Mucosa of rectum (tissue), 2 donors: ENCODE data around the gene CCDC158.

Experiments used
- H3K27ac ChIP-seq, 2 donors: one replicate each; pipeline ENCODE4 v1.7.0; 2013; ENCODE audit warnings: inconsistent platforms in 2 of 2, low read depth in 2 of 2, low read length in 2 of 2
- H3K27me3 ChIP-seq, 2 donors: one replicate each; pipeline ENCODE4 v1.7.0; 2013; ENCODE audit warnings: low read length in 2 of 2; ENCODE audit not compliant: control insufficient read depth in 2 of 2, insufficient read depth in 2 of 2
- H3K36me3 ChIP-seq, 2 donors: one replicate each; pipeline ENCODE4 v1.7.0; 2013; ENCODE audit warnings: low read length in 2 of 2; ENCODE audit not compliant: control insufficient read depth in 2 of 2, insufficient read depth in 2 of 2
- H3K4me1 ChIP-seq, 2 donors: one replicate each; pipeline ENCODE4 v1.7.0; 2013; ENCODE audit warnings: low read length in 2 of 2, mild to moderate bottlenecking in 1 of 2; ENCODE audit not compliant: control insufficient read depth in 2 of 2, insufficient read depth in 2 of 2
- H3K4me3 ChIP-seq, 2 donors: one replicate each; pipeline ENCODE4 v1.7.0; 2013; ENCODE audit warnings: low read length in 2 of 2
- H3K9ac ChIP-seq, 2 donors: one replicate each; pipeline ENCODE4 v1.7.0; 2013; ENCODE audit warnings: low read length in 2 of 2, low read depth in 1 of 2, mild to moderate bottlenecking in 1 of 2
- H3K9me3 ChIP-seq, 2 donors: one replicate each; pipeline ENCODE4 v1.7.0; 2013; ENCODE audit warnings: low read length in 2 of 2; ENCODE audit not compliant: control insufficient read depth in 2 of 2
- donor health status: healthy.
- donor health status: Normal muscosa, but diverticular disease.

The CCDC158 gene

DNA sequence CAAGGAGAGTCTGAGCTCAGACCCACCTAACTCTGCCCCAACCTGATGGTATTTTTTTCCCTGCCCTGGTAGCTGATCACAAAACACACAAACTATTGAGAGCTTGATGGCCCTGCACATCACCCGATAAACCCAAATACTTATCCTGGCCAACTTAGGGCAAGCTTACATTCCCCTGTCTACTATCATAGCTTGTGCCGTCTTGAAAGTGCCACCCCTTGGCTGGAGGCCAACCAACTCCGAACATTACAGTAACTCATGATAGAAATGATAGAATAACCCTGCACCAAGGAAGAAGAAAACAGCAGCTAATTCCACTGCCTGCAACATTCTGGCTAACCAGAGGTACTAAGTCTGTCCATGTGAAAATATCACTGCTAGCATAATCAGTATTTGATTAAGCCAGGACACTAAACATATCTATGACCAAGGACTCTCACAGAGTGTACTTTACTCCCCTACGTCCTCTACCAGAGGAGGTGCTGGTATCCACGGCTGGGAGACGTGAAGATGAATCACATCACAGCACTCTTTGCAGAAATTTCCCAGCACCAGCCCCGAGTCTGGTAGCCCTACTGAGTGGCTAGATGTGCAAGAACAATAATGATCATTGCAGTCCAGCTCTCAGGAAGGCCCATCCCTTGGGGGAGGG is 105.5 kb downstream of the CCDC158 start:
- Histone ChIP-seq H3K9ac (no peak overlapping the region), H3K36me3 (peaks cover 0 to 4% of the 10 kb centered on the region in 2 donors), H3K27me3 (no peaks in the 10 kb centered on the region), H3K4me1 (peaks cover 7 to 10% of the 10 kb centered on the region in 2 donors), H3K27ac (no peak overlapping the region), H3K9me3 (peaks cover 0 to 2% of the 10 kb centered on the region in 2 donors), H3K4me3 (no peak overlapping the region)

DNA sequence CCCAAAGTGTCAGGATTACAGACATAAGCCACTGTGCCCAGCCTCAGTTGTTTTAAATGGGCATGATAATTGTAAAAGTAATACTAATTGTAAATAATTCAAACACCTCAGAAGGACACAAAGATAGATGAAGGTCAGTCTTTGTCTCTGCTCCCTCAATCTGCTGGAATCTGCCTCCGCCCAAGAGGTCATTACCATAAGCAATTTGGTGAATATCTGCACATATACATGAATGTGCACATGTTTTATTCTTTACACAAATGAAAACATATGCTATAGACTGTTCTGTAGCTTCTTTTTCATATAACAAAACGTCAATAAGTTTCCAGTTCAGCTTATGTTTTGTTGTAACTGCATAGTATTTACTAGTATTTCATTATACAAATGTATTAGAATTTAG is 107.4 kb downstream of the CCDC158 start:
- Histone ChIP-seq H3K4me1 (peaks cover 13 to 17% of the 10 kb centered on the region in 2 donors), H3K27ac (no peak overlapping the region), H3K9ac (no peak overlapping the region), H3K4me3 (no peak overlapping the region), H3K27me3 (no peaks in the 10 kb centered on the region), H3K9me3 (peaks cover 0 to 2% of the 10 kb centered on the region in 2 donors), H3K36me3 (peaks cover 5 to 9% of the 10 kb centered on the region in 2 donors)

DNA sequence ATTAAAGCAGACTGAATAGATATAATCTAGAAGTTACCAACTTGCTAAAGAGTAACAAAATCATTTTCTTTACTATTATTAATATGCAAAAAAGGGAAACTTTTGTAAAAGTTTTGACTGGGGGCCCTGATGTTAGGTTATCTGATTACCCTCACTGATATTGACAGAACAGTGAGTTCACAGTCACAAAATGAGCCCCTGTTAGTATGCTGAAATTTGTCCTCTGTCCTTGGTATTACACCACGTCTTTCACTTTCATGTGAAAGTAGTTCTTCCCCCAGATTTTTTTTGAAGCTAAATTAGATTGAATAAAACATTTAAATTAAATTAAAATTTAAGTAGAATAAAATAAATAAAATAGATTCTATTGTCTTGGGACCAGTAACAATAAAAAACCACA is 108.5 kb downstream of the CCDC158 start:
- H3K4me1 ChIP-seq: peaks cover 16 to 25% of the 10 kb centered on the region in 2 donors
- H3K36me3 ChIP-seq: peaks cover 5 to 9% of the 10 kb centered on the region in 2 donors
- peaks cover 0 to 2% of the 10 kb centered on the region in 2 donors for H3K9me3 ChIP-seq
- H3K9ac ChIP-seq: no peak overlapping the region
- no peaks in the 10 kb centered on the region for H3K27me3 ChIP-seq
- H3K27ac ChIP-seq: no peak overlapping the region
- no peak overlapping the region for H3K4me3 ChIP-seq

DNA sequence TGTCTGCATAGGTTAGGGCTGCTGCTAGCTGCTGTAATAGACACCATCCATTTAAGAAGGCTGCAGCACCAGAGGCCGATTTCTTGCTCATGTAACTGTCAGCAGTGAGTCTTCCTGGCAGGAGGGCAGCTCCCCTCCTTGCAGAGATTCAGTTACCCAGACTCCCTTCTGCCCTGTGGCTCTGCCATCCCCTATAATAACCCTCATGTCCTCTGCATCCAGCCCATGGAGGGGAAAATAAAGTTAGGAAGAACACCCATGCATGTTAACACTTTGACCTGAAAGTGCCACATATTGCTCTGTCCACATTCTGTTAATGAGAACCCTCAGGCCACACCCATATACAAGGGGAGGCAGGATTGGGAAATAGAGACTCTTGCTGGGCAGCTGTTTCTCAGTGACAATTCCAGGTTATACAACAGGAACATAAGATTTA is 109.0 kb downstream of the CCDC158 start:
- Histone ChIP-seq H3K27me3 (no peaks in the 10 kb centered on the region), H3K36me3 (peaks cover 5 to 9% of the 10 kb centered on the region in 2 donors), H3K27ac (no peak overlapping the region), H3K9me3 (peaks cover 0 to 2% of the 10 kb centered on the region in 2 donors), H3K4me3 (no peak overlapping the region), H3K9ac (no peak overlapping the region), H3K4me1 (peaks cover 19 to 27% of the 10 kb centered on the region in 2 donors)

DNA sequence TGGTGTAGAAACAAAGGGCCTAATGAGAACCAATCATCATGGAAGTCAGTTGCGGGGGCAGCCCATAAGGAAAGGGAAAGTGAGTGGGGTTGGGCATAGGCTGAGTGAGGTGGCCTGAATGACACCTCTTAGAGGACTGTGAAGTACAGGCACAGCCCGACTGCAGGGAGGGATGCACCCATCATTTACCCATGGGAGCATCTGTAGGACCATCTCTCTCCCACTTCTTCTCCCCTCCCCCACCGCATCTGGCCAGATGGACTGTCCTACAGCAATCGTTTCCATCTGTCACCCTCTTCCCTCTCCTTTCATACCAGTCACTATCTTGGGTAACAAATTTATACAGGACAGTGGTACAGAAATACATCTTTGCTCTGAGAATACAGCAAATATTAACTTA is 110.3 kb downstream of the CCDC158 start:
- peaks cover 22 to 29% of the 10 kb centered on the region in 2 donors for H3K4me1 ChIP-seq
- H3K4me3 ChIP-seq: no peak overlapping the region
- peaks cover 5 to 9% of the 10 kb centered on the region in 2 donors for H3K36me3 ChIP-seq
- no peaks in the 10 kb centered on the region for H3K27me3 ChIP-seq
- H3K9me3 ChIP-seq: peaks cover 0 to under 1% of the 10 kb centered on the region in 2 donors
- H3K9ac ChIP-seq: no peak overlapping the region
- no peak overlapping the region for H3K27ac ChIP-seq

DNA sequence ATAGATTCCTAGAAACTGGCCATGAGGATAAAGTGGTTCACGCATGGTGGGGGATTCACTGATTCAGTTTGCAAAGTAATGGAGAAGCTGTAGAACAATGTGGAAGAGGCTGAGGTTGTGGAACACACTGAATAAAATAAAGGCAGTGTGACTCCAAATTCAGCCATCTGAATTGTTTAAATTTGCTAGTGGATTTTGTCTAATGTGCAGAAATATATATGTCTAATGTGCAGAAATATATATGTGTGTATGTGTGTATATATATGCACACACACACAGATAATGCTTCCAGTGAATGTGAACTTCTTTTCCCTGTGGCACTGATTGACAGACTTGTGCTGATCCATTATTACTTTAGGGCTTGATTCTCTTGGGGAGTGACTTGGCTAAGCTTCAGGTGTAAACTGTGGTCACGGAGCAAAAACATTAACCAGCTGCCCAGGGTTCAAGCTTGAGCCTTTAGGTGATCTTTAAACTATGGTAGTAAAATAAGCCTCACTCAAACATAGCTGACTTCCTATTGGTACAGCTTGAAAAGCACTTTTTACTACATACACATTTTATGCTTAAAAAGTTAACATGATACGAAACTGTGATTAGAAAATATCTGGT is 110.9 kb downstream of the CCDC158 start:
- H3K27me3 ChIP-seq: no peaks in the 10 kb centered on the region
- peaks cover 5 to 9% of the 10 kb centered on the region in 2 donors for H3K36me3 ChIP-seq

DNA sequence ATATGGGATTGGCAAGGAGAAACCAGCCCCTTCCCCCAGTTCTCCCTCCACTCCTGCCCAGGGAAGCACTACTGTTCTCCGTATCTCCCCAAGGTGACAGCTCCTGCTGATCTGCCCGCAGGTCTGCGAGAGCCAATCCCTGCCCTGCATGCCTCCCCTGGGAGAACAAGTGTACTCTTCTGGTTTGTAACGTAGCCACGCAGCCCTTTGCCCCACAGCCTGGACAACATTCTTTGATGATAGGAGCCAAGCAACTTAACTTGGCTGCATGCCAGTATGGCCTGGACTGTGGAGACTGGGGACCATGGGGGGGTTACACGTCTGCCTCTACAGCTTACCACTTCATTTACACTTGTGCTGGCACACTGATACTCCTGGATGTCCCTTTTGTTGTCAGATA is 112.4 kb downstream of the CCDC158 start:
- Histone ChIP-seq H3K36me3 (peaks cover 5 to 9% of the 10 kb centered on the region in 2 donors), H3K4me3 (peak overlapping the region in 1 of 2 donors; percentile 91), H3K4me1 (peaks cover 33 to 38% of the 10 kb centered on the region in 2 donors), H3K9ac (no peak overlapping the region), H3K27ac (no peak overlapping the region), H3K9me3 (no peaks in the 10 kb centered on the region), H3K27me3 (no peaks in the 10 kb centered on the region)

More for the DNA sequence above, 110.9 kb downstream of the CCDC158 start:
- Histone ChIP-seq H3K9ac (no peak overlapping the region), H3K4me3 (no peak overlapping the region), H3K27ac (no peak overlapping the region), H3K9me3 (no peaks in the 10 kb centered on the region), H3K4me1 (peaks cover 28 to 34% of the 10 kb centered on the region in 2 donors)

DNA sequence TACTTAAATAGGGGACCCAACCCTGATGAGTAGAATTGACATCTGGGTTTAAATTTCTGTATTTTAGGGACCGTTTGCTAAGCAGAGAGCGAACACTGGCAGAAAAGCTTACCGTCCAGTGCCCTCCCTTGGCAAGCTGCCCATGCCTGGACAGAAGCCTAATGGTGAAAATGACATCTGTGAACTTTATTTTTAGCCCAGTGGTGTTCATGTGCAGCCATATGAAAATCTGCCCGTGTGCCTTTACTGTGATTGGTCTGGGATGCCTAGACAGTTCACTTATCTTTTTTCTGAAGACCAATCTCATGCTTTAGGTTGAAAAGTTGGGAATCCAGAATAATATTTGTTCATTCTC is 113.3 kb downstream of the CCDC158 start:
- Histone ChIP-seq H3K27me3 (no peaks in the 10 kb centered on the region), H3K4me3 (peak overlapping the region; percentile 83 to 91), H3K4me1 (peaks cover 36 to 38% of the 10 kb centered on the region in 2 donors), H3K9ac (peak overlapping the region; percentile 75 to 94), H3K9me3 (no peaks in the 10 kb centered on the region), H3K36me3 (peaks cover 5 to 9% of the 10 kb centered on the region in 2 donors), H3K27ac (peak overlapping the region; percentile 90 to 92)

DNA sequence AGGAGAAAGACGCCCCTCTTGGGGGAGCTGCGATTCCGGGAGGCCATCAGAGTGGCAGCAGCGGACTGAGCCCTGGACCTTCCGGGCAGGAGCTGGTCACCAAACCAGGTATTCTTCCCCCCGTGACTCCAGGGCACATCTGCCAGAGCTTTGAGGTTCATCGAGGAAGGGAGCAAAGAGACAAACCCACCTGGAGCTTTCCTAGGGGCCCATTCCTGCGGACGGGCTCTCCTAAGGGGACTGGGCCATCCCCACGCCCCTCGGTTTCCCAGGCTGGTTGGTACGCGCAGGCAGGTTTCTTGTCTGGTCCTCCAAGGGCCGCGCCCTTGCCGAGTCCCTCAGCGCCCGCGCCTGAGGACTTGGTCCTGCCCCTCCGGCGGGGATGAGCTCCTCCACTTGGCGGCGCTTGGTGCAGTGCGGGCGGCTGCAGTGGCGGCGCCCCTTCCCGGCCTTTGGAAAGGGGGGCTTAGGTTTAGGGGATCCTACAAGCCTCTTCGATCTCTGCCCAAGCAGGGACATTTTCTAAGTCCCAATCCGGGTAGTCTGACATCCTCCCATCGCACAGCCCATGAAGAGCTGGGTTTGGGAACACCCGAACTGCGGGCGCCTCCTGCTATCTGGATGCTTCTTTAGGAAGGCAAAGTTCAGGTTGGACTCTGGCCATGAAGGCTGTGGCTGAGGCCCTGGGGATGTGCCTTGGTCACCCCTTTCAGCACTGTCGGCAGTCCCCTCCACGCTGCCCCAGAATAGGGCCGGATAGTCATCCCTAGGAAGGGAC is 113.9 kb downstream of the CCDC158 start:
- H3K9me3 ChIP-seq: no peaks in the 10 kb centered on the region
- peak overlapping the region; percentile 75 to 94 for H3K9ac ChIP-seq
- peak overlapping the region; percentile 90 to 92 for H3K27ac ChIP-seq
- H3K36me3 ChIP-seq: peaks cover 5 to 9% of the 10 kb centered on the region in 2 donors
- peak overlapping the region; percentile 83 to 91 for H3K4me3 ChIP-seq
- peaks cover 36 to 37% of the 10 kb centered on the region in 2 donors for H3K4me1 ChIP-seq
- H3K27me3 ChIP-seq: no peaks in the 10 kb centered on the region
